Osteocyte (in vitro differentiated cells): ENCODE results near the gene TET3. TPM values are rescaled to one million over a fixed set of nuclear protein-coding genes. Genes with fewer than 3 reads are reported as not detected.

Source experiments
- DNase-seq: peaks from one replicate; pipeline ENCODE4 v3.0.0; 2021; ENCODE audit warnings: mixed read lengths; ENCODE audit not compliant: unreplicated experiment; ENCODE audit errors: extremely low spot score
- H3K27ac Mint-ChIP-seq: one replicate; pipeline ENCODE4 v1.8.0; 2021; ENCODE audit warnings: mild to moderate bottlenecking, mixed read lengths; ENCODE audit not compliant: unreplicated experiment
- H3K27me3 Mint-ChIP-seq: one replicate; pipeline ENCODE4 v1.8.0; 2021; ENCODE audit warnings: mixed read lengths; ENCODE audit not compliant: unreplicated experiment
- H3K36me3 Mint-ChIP-seq: one replicate; pipeline ENCODE4 v1.8.0; 2021; ENCODE audit warnings: mixed read lengths; ENCODE audit not compliant: unreplicated experiment
- H3K4me1 Mint-ChIP-seq: one replicate; pipeline ENCODE4 v1.8.0; 2021; ENCODE audit warnings: mixed read lengths; ENCODE audit not compliant: unreplicated experiment
- H3K4me3 Mint-ChIP-seq: one replicate; pipeline ENCODE4 v1.8.0; 2021; ENCODE audit warnings: mild to moderate bottlenecking, moderate library complexity, mixed read lengths; ENCODE audit not compliant: unreplicated experiment
- H3K9me3 Mint-ChIP-seq: one replicate; pipeline ENCODE4 v1.8.0; 2021; ENCODE audit warnings: mixed read lengths; ENCODE audit not compliant: unreplicated experiment
- total RNA-seq: library from RNA; stranded (reverse); gene quantifications from 2 replicates; pipeline ENCODE4 v1.2.1, GENCODE V29; 2021
- TF ChIP-seq, protein P1 (sequence below): fragments of 200-600 bp; sonication (generic); IDR thresholded peaks from 2 replicates; pipeline ENCODE4 v1.5.0; 2021; ENCODE audit warnings: antibody characterized with exemption, mild to moderate bottlenecking, moderate library complexity

TET3 gene
- total RNA-seq, 1 donor from 2014 or later = 26.5 TPM

GRCh38 chr2:73964223-73964622 lies 20.5 kb upstream of the TET3 start:
- TF ChIP-seq, protein P1, sequence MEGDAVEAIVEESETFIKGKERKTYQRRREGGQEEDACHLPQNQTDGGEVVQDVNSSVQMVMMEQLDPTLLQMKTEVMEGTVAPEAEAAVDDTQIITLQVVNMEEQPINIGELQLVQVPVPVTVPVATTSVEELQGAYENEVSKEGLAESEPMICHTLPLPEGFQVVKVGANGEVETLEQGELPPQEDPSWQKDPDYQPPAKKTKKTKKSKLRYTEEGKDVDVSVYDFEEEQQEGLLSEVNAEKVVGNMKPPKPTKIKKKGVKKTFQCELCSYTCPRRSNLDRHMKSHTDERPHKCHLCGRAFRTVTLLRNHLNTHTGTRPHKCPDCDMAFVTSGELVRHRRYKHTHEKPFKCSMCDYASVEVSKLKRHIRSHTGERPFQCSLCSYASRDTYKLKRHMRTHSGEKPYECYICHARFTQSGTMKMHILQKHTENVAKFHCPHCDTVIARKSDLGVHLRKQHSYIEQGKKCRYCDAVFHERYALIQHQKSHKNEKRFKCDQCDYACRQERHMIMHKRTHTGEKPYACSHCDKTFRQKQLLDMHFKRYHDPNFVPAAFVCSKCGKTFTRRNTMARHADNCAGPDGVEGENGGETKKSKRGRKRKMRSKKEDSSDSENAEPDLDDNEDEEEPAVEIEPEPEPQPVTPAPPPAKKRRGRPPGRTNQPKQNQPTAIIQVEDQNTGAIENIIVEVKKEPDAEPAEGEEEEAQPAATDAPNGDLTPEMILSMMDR = no peak
- no peak for DNase-seq
- Mint-ChIP-seq H3K4me1 (no peaks in the 10 kb centered on the region), H3K36me3 (peaks cover 19% of the 10 kb centered on the region), H3K27ac (no peak overlapping the region), H3K9me3 (peaks cover 7% of the 10 kb centered on the region), H3K4me3 (no peak overlapping the region), H3K27me3 (no peaks in the 10 kb centered on the region)

DNA sequence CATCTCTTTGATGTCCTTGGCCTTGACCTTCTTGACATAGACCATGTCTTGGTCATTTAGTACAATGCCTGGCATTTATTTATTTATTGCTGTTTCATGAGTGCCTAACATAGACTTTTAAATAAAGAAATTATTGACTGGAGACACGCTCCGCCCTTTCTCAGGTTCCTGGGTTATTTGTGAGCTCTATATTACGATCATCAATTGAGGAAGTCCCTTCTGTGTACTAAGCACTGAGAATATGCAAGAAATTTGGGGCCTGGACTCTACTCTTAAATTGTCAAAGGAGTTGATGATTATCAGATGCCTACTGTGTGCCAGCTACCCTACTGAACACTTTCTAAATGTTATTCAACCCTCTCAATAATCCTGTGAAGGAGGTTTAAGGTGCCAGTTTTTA lies 19.7 kb upstream of the TET3 start:
- DNase-seq = no peak
- Mint-ChIP-seq H3K4me3 (no peak overlapping the region), H3K36me3 (peaks cover 13% of the 10 kb centered on the region), H3K27ac (no peak overlapping the region), H3K27me3 (no peaks in the 10 kb centered on the region), H3K9me3 (peaks cover 7% of the 10 kb centered on the region), H3K4me1 (no peaks in the 10 kb centered on the region)
- TF ChIP-seq, protein P1 = no peak

- TF ChIP-seq, protein P1 = no peak
Measured at GRCh38 chr2:73968357-73968937, 16.3 kb upstream of the TET3 start.

GRCh38 chr2:73969356-73969755 lies 15.4 kb upstream of the TET3 start:
- Mint-ChIP-seq H3K27me3 (peaks cover 5% of the 10 kb centered on the region), H3K4me1 (peaks cover 16% of the 10 kb centered on the region), H3K4me3 (no peak overlapping the region), H3K27ac (no peak overlapping the region), H3K9me3 (no peaks in the 10 kb centered on the region), H3K36me3 (no peaks in the 10 kb centered on the region)
- TF ChIP-seq, protein P1 = no peak
- no peak for DNase-seq

More at GRCh38 chr2:73968357-73968937, 16.3 kb upstream of the TET3 start:
- no peak for DNase-seq
- Mint-ChIP-seq H3K27me3 (peaks cover 5% of the 10 kb centered on the region), H3K4me3 (no peak overlapping the region), H3K27ac (no peak overlapping the region), H3K9me3 (no peaks in the 10 kb centered on the region), H3K36me3 (no peaks in the 10 kb centered on the region), H3K4me1 (peaks cover 16% of the 10 kb centered on the region)

DNA sequence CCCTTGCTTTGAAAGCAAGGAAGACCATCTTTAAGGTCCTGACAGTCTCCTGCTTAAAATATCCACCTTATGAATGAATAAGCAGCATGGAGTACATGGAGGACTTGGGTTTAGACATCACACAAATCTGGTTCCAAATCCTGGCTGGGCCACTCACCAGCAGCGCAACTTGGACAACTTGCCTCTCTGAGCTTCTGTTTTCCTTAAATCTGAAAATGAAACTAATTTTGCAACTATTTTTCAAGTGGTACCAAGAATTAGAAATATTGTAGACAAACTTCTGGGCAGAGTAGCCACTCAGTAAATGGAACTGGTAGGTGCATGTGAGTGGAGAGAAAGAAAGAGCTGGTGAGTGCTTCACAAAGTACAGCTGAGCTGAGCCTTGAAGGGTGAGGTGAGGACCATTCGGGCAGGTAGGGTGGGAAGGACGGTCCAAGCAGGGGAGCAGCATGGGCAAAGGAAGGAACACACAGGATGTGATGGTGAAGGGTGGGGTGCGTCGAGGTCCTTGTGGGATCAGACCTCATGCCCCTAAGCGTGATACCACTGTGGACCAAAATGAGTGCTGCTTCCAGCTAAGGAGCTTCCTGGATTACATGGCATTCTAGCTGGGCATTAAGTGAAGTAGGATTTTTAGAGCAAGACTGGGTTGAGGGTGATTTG lies 14.4 kb upstream of the TET3 start:
- Mint-ChIP-seq H3K36me3 (no peaks in the 10 kb centered on the region), H3K4me3 (no peak overlapping the region), H3K27ac (no peak overlapping the region)

More for the DNA sequence above, 14.4 kb upstream of the TET3 start:
- H3K4me1 Mint-ChIP-seq = peaks cover 16% of the 10 kb centered on the region
- H3K27me3 Mint-ChIP-seq = peaks cover 5% of the 10 kb centered on the region
- H3K9me3 Mint-ChIP-seq = no peaks in the 10 kb centered on the region
- no peak for DNase-seq
- TF ChIP-seq, protein P1 = no peak
